AG10803 (cell line): ENCODE measurements around the gene AK1.

Experiments
- DNase-seq: peaks from one replicate; pipeline ENCODE4 v3.0.0; 2010; ENCODE audit warnings: low read depth
- H3K4me3 ChIP-seq: 2 replicates; pipeline ENCODE4 v1.5.1; 2011; ENCODE audit warnings: mild to moderate bottlenecking, low read length, control low read depth
- CTCF ChIP-seq: conservative IDR thresholded peaks from 2 replicates; pipeline ENCODE4 v1.5.1; 2011; ENCODE audit warnings: mild to moderate bottlenecking, low read length, control low read depth, inconsistent platforms

AK1 gene

GRCh38 chr9:127856729-127857116, 20.8 kb downstream of the AK1 start:
- no peak for TF ChIP-seq CTCF
- DNase-seq = no peak
- H3K4me3 ChIP-seq = no peak overlapping the region

GRCh38 chr9:127856094-127856728, 21.3 kb downstream of the AK1 start:
- TF ChIP-seq CTCF = no peak
- H3K4me3 ChIP-seq = no peak overlapping the region
- DNase-seq = no peak

GRCh38 chr9:127855522-127855921, 22.0 kb downstream of the AK1 start:
- no peak for DNase-seq
- H3K4me3 ChIP-seq = no peak overlapping the region
- TF ChIP-seq CTCF = no peak

- H3K4me3 ChIP-seq = peak overlapping the region; percentile 82
- DNase-seq = no peak
- TF ChIP-seq CTCF = no peak
These were observed 22.5 kb downstream of the AK1 start for GRCh38 chr9:127854960-127855359.

- peak; percentile 23 for TF ChIP-seq CTCF
- DNase-seq = peak; percentile 71
- peak within 1 kb of the TSS; percentile 82 for H3K4me3 ChIP-seq
These were observed 23.2 kb downstream of the AK1 start, which contains the start of gene ENG for GRCh38 chr9:127854184-127854806. TSS of gene ENG (minus strand) at chr9:127854658. CDS start at chr9:127854355, 303 bp downstream.

GRCh38 chr9:127853312-127854183, 23.9 kb downstream of the AK1 start:
- DNase-seq = peak; percentile 29
- peak overlapping the region; percentile 82 for H3K4me3 ChIP-seq
- no peak for TF ChIP-seq CTCF
